Stimulated activated CD4-positive, alpha-beta T cell treated with anti-CD3 and anti-CD28 coated beads, Interleukin-1b, Interleukin-23, amount 100 ng/mL, for 24 hours (primary cell): Measurements from ENCODE around the gene LIFR.

ENCODE experiments used
- DNase-seq, 4 experiments: peaks; one replicate each; pipeline ENCODE4 v3.0.0-alpha.2; 2020; ENCODE audit warnings: low read depth in 4 of 4, low spot score in 1 of 4

The LIFR gene

DNA sequence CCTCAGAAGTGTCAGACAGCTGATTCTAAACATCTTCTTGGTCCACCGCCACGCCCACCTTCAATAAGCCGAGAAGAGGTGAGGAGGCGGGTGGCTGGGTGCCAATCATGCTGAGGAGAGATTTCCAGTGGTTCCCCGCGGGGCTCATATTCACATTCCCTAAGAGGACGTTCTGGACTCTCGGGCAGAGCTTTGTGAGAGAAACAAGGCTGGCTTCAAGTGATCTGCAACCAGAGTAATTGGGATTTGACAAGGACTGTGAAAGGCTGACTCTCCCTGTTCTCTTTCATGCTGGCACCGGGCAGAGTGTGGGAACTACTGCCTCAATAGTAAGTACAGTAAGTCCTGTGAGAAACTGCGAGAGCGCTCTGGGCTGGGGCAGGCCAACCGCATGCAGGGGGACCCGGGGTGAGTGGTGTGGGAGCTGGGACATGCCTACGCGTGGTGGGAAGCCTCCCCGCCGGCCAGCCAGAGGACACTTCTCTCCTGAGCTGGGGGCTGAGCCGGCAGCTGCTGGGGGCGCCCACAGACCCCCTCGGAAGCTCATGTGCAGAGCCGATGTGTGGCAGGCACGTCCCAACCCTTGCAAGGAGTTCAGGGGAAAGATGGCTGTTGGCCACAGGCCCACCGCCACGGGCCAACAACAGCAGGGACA, 110.9 kb downstream of the LIFR start:
- no peak for DNase-seq

DNA sequence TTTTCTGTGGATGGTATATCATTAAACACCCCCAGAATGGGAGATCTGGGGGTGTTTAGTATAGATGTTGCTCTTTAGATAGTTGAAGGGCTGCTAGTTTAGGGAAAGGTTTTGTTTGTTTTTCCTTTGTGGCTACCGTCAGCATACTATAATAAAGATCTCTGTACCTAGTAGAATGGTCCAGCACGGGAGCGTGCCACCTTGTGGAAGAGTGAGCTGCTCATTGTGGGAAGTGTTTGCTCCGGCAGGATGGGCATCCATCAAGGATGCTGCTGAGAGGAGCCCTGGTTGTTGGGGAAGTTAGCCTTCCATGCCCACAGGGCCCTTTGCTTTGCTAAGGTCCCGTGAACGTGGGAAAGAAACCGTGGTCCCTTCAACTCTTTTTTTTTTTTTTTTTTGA, 113.1 kb downstream of the LIFR start:
- no peak for DNase-seq

- no peak for DNase-seq
These were observed 114.2 kb downstream of the LIFR start for GRCh38 chr5:38442247-38442573.

DNA sequence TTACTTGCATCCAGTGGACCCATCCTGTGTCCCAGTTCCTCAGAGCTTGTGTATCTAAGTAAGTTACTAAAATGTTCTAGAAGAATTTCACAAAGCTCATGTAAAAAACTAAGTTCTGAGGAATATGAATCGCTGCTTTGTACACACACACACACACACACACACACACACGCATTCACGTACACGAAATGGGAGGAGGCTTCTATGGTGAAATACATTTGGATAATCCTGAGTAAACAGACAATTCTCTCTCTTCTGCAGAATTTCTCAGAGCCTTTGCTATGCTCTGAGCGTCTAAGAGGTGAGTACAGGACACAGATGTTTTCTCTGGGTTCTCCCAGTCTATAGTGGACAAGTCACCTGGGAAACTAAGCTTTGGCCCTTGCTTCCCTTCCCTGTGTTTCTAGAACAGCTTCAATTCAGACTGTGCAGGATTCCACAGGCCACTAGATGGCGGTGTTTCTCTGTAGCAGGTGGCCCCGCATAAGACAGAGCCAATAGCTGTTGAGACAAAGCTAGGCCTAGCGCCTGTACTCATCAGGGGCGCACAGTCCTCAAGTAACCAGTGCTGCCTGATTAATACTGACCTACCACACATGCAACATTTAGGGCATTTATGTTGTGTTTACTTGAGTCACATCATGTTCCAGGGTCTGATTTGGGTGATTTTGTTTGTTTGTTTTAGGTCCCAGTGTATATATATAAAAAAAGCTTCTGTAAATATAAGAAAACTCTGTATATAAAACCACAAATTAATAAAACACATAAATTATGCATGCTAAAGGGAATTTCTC, 114.8 kb downstream of the LIFR start:
- DNase-seq = peak; percentile 62 to 71 (median 66)

DNA sequence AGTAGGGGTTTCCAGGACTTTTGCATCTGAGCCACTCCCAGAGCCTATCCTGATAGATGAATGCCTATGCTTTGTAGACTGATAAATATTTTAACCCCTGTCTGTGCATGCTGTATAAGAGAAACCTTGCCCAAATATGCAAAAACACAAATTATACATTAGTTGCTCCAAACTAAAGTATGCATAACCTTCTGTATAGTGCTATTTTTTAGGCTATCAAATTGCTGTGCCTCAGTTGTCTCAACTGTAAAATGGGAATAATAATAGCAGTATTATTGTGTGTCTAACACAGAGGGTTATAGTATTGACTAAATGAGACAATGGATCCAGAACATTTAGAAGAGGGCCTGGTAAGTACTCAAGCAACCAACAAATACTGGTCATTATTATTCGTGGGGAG, 117.7 kb downstream of the LIFR start:
- no peak for DNase-seq

- no peak for DNase-seq
These were observed 121.3 kb downstream of the LIFR start for GRCh38 chr5:38434966-38435705.

DNA sequence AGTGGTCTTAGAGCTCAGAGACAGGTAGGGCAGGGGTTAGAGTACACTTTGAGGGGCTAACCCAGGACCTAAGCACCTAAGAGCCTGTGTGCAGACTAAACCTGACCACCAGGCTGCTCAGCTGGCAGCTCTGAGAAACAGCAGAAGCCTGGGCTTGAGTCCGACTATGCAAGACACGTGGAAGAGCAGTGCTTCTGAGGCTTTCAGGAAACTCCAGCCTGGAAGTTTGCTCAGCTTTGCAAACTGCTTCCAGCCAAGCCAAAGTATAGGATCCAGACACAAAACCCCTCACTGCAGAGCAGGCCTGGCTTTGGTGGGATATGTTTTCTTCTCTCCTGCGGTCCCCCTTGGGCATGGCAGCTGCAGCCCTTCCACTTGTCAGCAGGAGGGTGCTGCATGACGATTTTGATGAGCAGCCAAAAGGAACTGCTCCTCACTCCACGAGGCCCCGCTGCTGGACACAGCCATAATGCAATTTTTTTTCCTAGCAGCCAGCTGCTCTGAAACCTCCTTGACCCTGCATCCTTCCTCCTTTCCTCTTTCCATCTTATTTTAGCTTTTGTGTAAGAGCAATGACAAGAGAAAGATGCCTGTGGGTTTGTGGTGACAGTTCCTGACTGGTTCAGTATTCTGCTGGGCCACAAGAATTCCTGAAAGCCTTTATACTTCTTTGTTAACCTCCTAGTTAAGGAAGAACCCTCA, 123.1 kb downstream of the LIFR start:
- no peak for DNase-seq

GRCh38 chr5:38431242-38431853, 125.1 kb downstream of the LIFR start:
- DNase-seq = no peak

DNA sequence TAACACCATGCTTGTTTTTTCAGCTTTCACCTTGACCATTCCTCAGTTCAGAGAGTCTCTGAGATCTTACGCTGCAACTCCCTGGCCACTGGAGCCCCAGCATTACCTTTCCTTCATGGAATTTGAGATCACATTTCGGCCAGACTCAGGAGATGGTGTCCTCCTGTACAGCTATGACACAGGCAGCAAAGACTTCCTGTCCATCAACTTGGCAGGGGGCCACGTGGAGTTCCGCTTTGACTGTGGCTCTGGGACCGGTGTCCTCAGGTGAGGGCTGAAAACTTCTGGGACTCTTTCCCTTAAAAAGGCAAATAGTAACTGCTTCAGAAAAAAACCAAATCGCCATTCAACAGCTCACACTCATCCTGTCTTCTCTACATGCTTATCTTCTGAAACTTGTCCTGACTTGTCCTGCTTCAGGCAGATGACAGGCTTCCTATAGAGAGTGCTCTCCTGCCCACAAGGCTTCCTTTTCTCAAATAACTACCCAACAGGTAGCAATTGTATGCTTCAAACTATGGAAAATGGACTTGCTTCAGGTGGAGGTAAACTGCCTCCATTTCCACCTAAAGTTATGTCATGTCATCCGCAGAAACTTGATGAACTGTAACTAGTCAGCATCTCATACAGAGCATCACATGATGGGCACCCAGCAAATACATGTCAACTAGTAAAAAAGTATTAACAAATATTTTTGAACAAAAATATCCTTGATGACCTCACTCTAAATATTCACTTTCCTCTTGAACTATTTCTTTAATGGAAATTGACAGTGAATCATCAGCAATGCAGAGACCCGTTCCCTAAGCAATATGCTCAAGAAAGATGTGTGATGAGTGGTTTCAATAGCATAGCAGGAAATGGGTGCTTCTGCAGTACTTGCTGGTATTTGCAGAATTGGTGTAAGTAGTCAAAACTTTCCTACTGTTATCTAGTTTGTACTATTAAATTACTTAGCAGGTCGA, 129.2 kb downstream of the LIFR start:
- DNase-seq = no peak

- DNase-seq = no peak
These were observed 130.0 kb downstream of the LIFR start for GRCh38 chr5:38426490-38426889.
